ENCODE measurements around the gene GALNT17.

The GALNT17 gene

DNA sequence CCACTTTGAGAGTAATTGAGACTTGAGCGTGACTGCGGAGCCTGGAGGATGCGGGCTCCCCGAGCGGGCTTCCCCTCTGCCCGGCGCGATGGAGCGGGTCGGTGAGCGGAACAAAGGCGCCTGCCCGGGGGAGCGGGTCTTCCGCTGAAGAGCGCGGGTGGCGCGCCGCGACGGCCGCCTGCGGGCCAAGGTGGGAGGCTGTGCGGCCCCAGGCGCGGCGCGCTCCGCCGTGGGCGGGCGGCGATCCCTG lies at the start of gene GALNT17:
Gene GALNT17, plus strand, starts transcription at position 18 of the 250 bp plus-strand sequence.
- Histone ChIP-seq H3K36me3 (ENCODE audit: control insufficient read depth, insufficient read depth, low read length) (no peaks in the 10 kb centered on the region), H3K4me3 (replicated peaks; ENCODE audit: low read depth, low read length) (no peak within 1 kb of the TSS), H3K27me3 (replicated peaks; ENCODE audit: control insufficient read depth, insufficient read depth, low read length) (no peaks in the 10 kb centered on the region)
- TF ChIP-seq, protein P1, sequence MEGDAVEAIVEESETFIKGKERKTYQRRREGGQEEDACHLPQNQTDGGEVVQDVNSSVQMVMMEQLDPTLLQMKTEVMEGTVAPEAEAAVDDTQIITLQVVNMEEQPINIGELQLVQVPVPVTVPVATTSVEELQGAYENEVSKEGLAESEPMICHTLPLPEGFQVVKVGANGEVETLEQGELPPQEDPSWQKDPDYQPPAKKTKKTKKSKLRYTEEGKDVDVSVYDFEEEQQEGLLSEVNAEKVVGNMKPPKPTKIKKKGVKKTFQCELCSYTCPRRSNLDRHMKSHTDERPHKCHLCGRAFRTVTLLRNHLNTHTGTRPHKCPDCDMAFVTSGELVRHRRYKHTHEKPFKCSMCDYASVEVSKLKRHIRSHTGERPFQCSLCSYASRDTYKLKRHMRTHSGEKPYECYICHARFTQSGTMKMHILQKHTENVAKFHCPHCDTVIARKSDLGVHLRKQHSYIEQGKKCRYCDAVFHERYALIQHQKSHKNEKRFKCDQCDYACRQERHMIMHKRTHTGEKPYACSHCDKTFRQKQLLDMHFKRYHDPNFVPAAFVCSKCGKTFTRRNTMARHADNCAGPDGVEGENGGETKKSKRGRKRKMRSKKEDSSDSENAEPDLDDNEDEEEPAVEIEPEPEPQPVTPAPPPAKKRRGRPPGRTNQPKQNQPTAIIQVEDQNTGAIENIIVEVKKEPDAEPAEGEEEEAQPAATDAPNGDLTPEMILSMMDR (IDR thresholded peaks at IDR 0.05; ENCODE audit: insufficient read depth, low read length, poor library complexity, severe bottlenecking), result no peak
- DNase-seq (ENCODE audit: extremely low read depth, insufficient read length), result no peak

DNA sequence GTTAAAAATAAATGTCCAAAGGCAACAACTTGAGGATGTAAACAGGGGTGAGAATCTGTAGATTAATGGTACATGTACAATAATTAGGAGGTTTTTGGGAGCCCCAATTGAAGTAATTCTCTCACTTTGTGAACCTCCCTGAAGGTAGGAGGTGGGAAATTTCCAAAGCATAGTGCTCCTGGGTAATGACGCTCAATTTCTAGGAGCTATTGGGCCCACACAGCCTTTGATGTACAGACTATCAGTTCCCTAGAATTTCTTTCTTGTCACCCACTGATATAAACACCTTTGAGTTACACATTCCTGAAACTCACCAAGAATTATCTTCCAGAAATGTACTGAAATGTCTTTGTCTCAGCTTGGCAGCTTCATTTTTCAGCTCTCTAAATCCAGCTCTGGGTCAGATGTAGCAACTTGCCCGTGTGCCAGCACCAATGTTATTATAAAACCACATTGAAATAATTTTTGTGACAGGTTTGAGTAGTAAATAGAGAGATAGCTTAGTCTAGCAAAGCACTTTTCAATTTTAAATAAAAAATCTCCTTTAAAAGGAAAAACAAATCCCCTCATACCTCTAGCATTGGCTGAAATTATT lies 36.6 kb upstream of the GALNT17 start:
- TF ChIP-seq, protein P1 (IDR thresholded peaks at IDR 0.05; ENCODE audit: insufficient read depth, low read length, poor library complexity, severe bottlenecking), result no peak
- no peaks in the 10 kb centered on the region for H3K27me3 ChIP-seq (replicated peaks; ENCODE audit: control insufficient read depth, insufficient read depth, low read length)
- DNase-seq (ENCODE audit: extremely low read depth, insufficient read length), result no peak
- no peaks in the 10 kb centered on the region for H3K36me3 ChIP-seq (ENCODE audit: control insufficient read depth, insufficient read depth, low read length)
- H3K4me3 ChIP-seq (replicated peaks; ENCODE audit: low read depth, low read length), result no peak overlapping the region

DNA sequence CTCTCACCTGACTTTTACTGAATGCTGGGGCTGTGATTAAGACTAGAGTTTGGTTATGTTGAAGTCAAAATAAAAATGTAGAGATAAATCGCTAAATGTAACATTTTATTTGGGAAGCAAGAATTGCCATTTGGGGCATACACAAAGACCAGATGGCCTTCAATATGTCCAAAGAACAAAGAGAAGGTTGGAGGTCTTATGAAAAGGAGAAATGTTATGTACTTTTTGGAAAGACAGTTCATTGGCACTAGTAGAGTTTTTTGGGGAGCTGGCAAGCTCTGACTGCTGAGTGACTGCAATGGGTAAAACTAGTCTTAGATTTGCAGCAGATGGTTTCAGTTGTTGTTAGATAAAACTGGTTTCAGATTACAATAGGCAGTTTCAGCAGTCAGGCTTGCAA lies 35.6 kb upstream of the GALNT17 start:
- DNase-seq (ENCODE audit: extremely low read depth, insufficient read length), result no peak
- H3K36me3 ChIP-seq (ENCODE audit: control insufficient read depth, insufficient read depth, low read length), result no peaks in the 10 kb centered on the region
- TF ChIP-seq, protein P1 (IDR thresholded peaks at IDR 0.05; ENCODE audit: insufficient read depth, low read length, poor library complexity, severe bottlenecking), result no peak
- H3K4me3 ChIP-seq (replicated peaks; ENCODE audit: low read depth, low read length), result no peak overlapping the region
- no peaks in the 10 kb centered on the region for H3K27me3 ChIP-seq (replicated peaks; ENCODE audit: control insufficient read depth, insufficient read depth, low read length)

DNA sequence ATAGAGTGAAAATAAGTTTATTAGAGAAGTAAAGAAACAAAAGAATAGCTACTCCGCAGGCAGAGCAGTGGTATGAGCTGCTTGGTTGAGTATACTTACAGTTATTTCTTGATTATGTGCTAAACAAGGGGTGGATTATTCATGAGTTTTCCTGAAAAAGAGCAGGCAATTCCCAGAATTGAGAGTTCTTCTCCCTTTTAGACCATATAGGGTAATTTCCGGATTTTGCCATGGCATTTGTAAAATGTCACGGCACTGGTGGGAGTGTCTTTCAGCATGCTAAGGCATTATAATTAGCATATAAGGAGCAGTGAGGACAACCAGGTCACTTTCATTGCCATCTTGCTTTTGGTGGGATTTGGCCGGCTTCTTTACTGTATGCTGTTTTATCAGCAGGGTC lies 25.7 kb upstream of the GALNT17 start:
- no peak overlapping the region for H3K4me3 ChIP-seq (replicated peaks; ENCODE audit: low read depth, low read length)
- no peak for DNase-seq (ENCODE audit: extremely low read depth, insufficient read length)
- H3K36me3 ChIP-seq (ENCODE audit: control insufficient read depth, insufficient read depth, low read length), result no peaks in the 10 kb centered on the region
- TF ChIP-seq, protein P1 (IDR thresholded peaks at IDR 0.05; ENCODE audit: insufficient read depth, low read length, poor library complexity, severe bottlenecking), result no peak
- no peaks in the 10 kb centered on the region for H3K27me3 ChIP-seq (replicated peaks; ENCODE audit: control insufficient read depth, insufficient read depth, low read length)

DNA sequence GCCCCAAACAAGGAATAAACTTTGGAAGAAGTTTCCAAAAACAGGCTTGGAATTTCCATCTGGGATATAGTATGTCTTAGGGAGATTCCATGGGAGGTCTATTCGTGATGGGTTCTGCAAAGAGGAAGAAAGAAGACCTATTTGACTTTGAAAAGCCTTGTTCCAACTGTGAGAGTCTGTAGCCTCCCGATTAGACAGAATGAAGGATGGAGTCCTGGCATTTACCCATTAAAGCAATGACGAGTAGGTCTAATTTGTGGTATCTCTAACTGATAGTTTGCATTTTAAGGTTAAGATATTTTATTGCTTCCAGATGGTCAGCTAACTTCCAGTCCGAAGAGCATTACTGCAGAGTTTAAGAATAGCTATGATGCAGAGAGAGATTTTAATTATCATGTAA lies 19.5 kb upstream of the GALNT17 start:
- TF ChIP-seq, protein P1 (IDR thresholded peaks at IDR 0.05; ENCODE audit: insufficient read depth, low read length, poor library complexity, severe bottlenecking), result no peak
- no peak overlapping the region for H3K4me3 ChIP-seq (replicated peaks; ENCODE audit: low read depth, low read length)
- no peak for DNase-seq (ENCODE audit: extremely low read depth, insufficient read length)
- no peaks in the 10 kb centered on the region for H3K36me3 ChIP-seq (ENCODE audit: control insufficient read depth, insufficient read depth, low read length)
- H3K27me3 ChIP-seq (replicated peaks; ENCODE audit: control insufficient read depth, insufficient read depth, low read length), result no peaks in the 10 kb centered on the region

DNA sequence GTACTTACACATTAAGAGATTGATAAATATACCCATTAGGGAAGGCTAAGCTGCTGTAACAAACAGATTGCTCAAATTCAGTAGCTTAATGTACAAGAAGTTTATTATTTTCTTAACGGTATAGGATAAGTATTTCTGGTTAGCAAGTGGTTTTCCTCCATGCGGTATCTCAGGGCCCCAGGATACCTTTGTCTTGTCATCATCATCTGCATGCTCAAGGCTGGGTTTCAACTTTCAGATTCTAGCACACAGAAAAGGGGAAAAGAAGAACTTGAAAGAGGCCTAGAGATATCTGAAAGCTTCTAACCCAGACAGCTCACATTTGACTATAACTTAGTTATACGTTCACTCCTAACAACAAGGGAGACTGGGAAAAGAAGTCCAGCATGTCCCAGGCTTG lies 11.8 kb upstream of the GALNT17 start:
- TF ChIP-seq, protein P1 (IDR thresholded peaks at IDR 0.05; ENCODE audit: insufficient read depth, low read length, poor library complexity, severe bottlenecking), result no peak
- no peak for DNase-seq (ENCODE audit: extremely low read depth, insufficient read length)
- Histone ChIP-seq H3K27me3 (replicated peaks; ENCODE audit: control insufficient read depth, insufficient read depth, low read length) (no peaks in the 10 kb centered on the region), H3K4me3 (replicated peaks; ENCODE audit: low read depth, low read length) (no peak overlapping the region), H3K36me3 (ENCODE audit: control insufficient read depth, insufficient read depth, low read length) (no peaks in the 10 kb centered on the region)
